Skeletal muscle tissue (tissue), 4 donors: Measurements from ENCODE around the gene ZFYVE28. TPM values are rescaled to one million over a fixed set of nuclear protein-coding genes. Genes with fewer than 3 reads are reported as not detected.
A peak's percentile ranks its signal among the peaks of the same experiment; 100 is the strongest.

Experiments used
- H3K27ac ChIP-seq: one replicate; pipeline ENCODE4 v1.7.0; 2013; ENCODE audit warnings: mild to moderate bottlenecking, low read depth, low read length, inconsistent platforms
- H3K27me3 ChIP-seq, 3 donors: one replicate each; pipeline ENCODE4 v1.7.0; 2013; ENCODE audit warnings: low read length in 3 of 3; ENCODE audit not compliant: control insufficient read depth in 3 of 3, insufficient read depth in 3 of 3
- H3K36me3 ChIP-seq, 3 donors: one replicate each; pipeline ENCODE4 v1.7.0; 2013; ENCODE audit warnings: low read length in 3 of 3; ENCODE audit not compliant: control insufficient read depth in 3 of 3, insufficient read depth in 3 of 3
- H3K4me1 ChIP-seq, 3 donors: one replicate each; pipeline ENCODE4 v1.7.0; 2013; ENCODE audit warnings: low read length in 3 of 3, mild to moderate bottlenecking in 3 of 3; ENCODE audit not compliant: control insufficient read depth in 3 of 3, insufficient read depth in 3 of 3
- H3K4me3 ChIP-seq, 3 donors: one replicate each; pipeline ENCODE4 v1.7.0; 2013; ENCODE audit warnings: low read length in 3 of 3
- H3K9ac ChIP-seq, 3 donors: one replicate each; pipeline ENCODE4 v1.7.0; 2013; ENCODE audit warnings: low read length in 3 of 3, mild to moderate bottlenecking in 3 of 3, moderate library complexity in 2 of 3, low read depth in 1 of 3
- H3K9me3 ChIP-seq, 3 donors: one replicate each; pipeline ENCODE4 v1.7.0; 2013; ENCODE audit warnings: low read length in 3 of 3; ENCODE audit not compliant: control insufficient read depth in 3 of 3
- total RNA-seq: library from RNA; depleted of rRNA; stranded (reverse); fragments of >200 nt; gene quantifications from one replicate; pipeline ENCODE4 v1.2.3, GENCODE V29; 2014
- donor health status: Osteomylitis.

ZFYVE28 gene
- total RNA-seq, 1 donor from 2014 or later, result 1.0 TPM

- Histone ChIP-seq H3K27ac (peak overlapping the region; percentile 82), H3K9me3 (no peaks in the 10 kb centered on the region)
Observed at GRCh38 chr4:2268357-2269205, 149.9 kb downstream of the ZFYVE28 start.

GRCh38 chr4:2267841-2268240 is 150.6 kb downstream of the ZFYVE28 start:
- peak overlapping the region in 1 of 3 donors; percentile 81 for H3K9ac ChIP-seq
- H3K27me3 ChIP-seq, result no peaks in the 10 kb centered on the region
- no peaks in the 10 kb centered on the region for H3K36me3 ChIP-seq
- H3K4me3 ChIP-seq, result no peak overlapping the region
- no peaks in the 10 kb centered on the region for H3K9me3 ChIP-seq
- H3K27ac ChIP-seq, result peak overlapping the region; percentile 82
- H3K4me1 ChIP-seq, result peaks cover 62 to 93% (median 82%) of the 10 kb centered on the region in 3 donors

More at GRCh38 chr4:2268357-2269205, 149.9 kb downstream of the ZFYVE28 start:
- Histone ChIP-seq H3K9ac (peak overlapping the region; percentile 57 to 81 (median 68)), H3K36me3 (no peaks in the 10 kb centered on the region), H3K4me3 (peak overlapping the region in 2 of 3 donors; percentile 40 to 54), H3K4me1 (peaks cover 55 to 85% (median 77%) of the 10 kb centered on the region in 3 donors), H3K27me3 (no peaks in the 10 kb centered on the region)

- Histone ChIP-seq H3K27me3 (no peaks in the 10 kb centered on the region), H3K27ac (peak overlapping the region; percentile 25), H3K36me3 (no peaks in the 10 kb centered on the region), H3K9me3 (no peaks in the 10 kb centered on the region), H3K9ac (peak overlapping the region in 2 of 3 donors; percentile 33 to 81), H3K4me1 (peaks cover 63 to 95% (median 84%) of the 10 kb centered on the region in 3 donors), H3K4me3 (no peak overlapping the region)
Observed at GRCh38 chr4:2267320-2267811, 151.1 kb downstream of the ZFYVE28 start.

GRCh38 chr4:2266821-2267220 is 151.6 kb downstream of the ZFYVE28 start:
- H3K9ac ChIP-seq, result peak overlapping the region; percentile 33 to 50 (median 38)

GRCh38 chr4:2266181-2266580 is 152.3 kb downstream of the ZFYVE28 start:
- peaks cover 56 to 83% (median 73%) of the 10 kb centered on the region in 3 donors for H3K4me1 ChIP-seq
- H3K27me3 ChIP-seq, result no peaks in the 10 kb centered on the region
- peak overlapping the region; percentile 72 for H3K27ac ChIP-seq
- peak overlapping the region; percentile 70 to 86 (median 80) for H3K9ac ChIP-seq
- peak overlapping the region; percentile 56 to 67 (median 61) for H3K4me3 ChIP-seq
- H3K9me3 ChIP-seq, result no peaks in the 10 kb centered on the region
- H3K36me3 ChIP-seq, result no peaks in the 10 kb centered on the region

More at GRCh38 chr4:2266821-2267220, 151.6 kb downstream of the ZFYVE28 start:
- Histone ChIP-seq H3K4me3 (no peak overlapping the region), H3K9me3 (no peaks in the 10 kb centered on the region), H3K4me1 (peaks cover 58 to 89% (median 79%) of the 10 kb centered on the region in 3 donors), H3K27me3 (no peaks in the 10 kb centered on the region), H3K27ac (peak overlapping the region; percentile 44), H3K36me3 (no peaks in the 10 kb centered on the region)

- Histone ChIP-seq H3K4me1 (peaks cover 60 to 80% (median 76%) of the 10 kb centered on the region in 3 donors), H3K9me3 (no peaks in the 10 kb centered on the region), H3K27me3 (no peaks in the 10 kb centered on the region), H3K36me3 (no peaks in the 10 kb centered on the region), H3K27ac (peak overlapping the region; percentile 72), H3K9ac (peak overlapping the region; percentile 70 to 86 (median 80)), H3K4me3 (peak overlapping the region; percentile 56 to 67 (median 61))
Observed at GRCh38 chr4:2265113-2266110, 153.0 kb downstream of the ZFYVE28 start.

GRCh38 chr4:2264481-2265041 is 153.9 kb downstream of the ZFYVE28 start:
- peak overlapping the region; percentile 12 for H3K27ac ChIP-seq
- H3K9ac ChIP-seq, result peak overlapping the region in 1 of 3 donors; percentile 86
- H3K4me1 ChIP-seq, result peaks cover 64 to 80% (median 78%) of the 10 kb centered on the region in 3 donors

GRCh38 chr4:2263926-2264321 is 154.5 kb downstream of the ZFYVE28 start:
- Histone ChIP-seq H3K27ac (no peak overlapping the region), H3K4me1 (peaks cover 65 to 80% (median 79%) of the 10 kb centered on the region in 3 donors), H3K4me3 (peak overlapping the region in 1 of 3 donors; percentile 29), H3K36me3 (peaks cover 0 to 7% (median 2%) of the 10 kb centered on the region in 3 donors), H3K27me3 (no peaks in the 10 kb centered on the region), H3K9me3 (no peaks in the 10 kb centered on the region), H3K9ac (peak overlapping the region in 2 of 3 donors; percentile 10 to 86)

More at GRCh38 chr4:2264481-2265041, 153.9 kb downstream of the ZFYVE28 start:
- peaks cover 0 to 7% (median 2%) of the 10 kb centered on the region in 3 donors for H3K36me3 ChIP-seq
- no peak overlapping the region for H3K4me3 ChIP-seq
- no peaks in the 10 kb centered on the region for H3K27me3 ChIP-seq
- no peaks in the 10 kb centered on the region for H3K9me3 ChIP-seq

GRCh38 chr4:2262944-2263250 is 155.5 kb downstream of the ZFYVE28 start:
- no peaks in the 10 kb centered on the region for H3K9me3 ChIP-seq
- H3K27ac ChIP-seq, result peak overlapping the region; percentile 93
- H3K27me3 ChIP-seq, result no peaks in the 10 kb centered on the region
- peaks cover 65 to 80% (median 79%) of the 10 kb centered on the region in 3 donors for H3K4me1 ChIP-seq
- peaks cover 4 to 9% (median 8%) of the 10 kb centered on the region in 3 donors for H3K36me3 ChIP-seq
- H3K4me3 ChIP-seq, result peak overlapping the region; percentile 72 to 85 (median 81)
- peak overlapping the region; percentile 87 to 96 (median 94) for H3K9ac ChIP-seq
